ENCODE measurements around the gene IL37.

DNA sequence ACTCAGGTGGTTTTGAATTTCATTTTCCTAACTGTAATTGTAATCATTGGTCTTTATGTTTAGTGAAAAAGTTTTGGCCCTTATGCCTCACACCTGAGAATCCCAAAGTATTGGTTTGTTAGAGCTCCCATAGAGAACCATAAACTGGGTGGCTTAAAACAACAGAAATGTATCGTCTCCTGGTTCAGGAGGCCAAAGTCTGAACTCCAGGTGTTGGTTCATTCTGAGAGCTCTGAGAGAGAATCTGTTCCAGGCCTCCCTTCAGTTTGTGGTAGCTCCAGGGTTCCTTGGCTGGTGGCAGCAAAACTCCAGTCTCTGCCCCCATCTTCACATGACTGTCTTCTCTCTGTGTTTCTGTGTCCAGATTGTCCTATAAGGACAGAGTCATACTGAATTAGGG is 11.0 kb downstream of the IL37 start:
- no peak for TF ChIP-seq EZH2 (IDR thresholded peaks at IDR 0.05)
- TF ChIP-seq POLR2AphosphoS5 (IDR thresholded peaks at IDR 0.05; ENCODE audit: borderline replicate concordance, low read depth, low read length) = no peak
- no peak for TF ChIP-seq FOXP2 (optimal IDR thresholded peaks at IDR 0.05; ENCODE audit: control extremely low read depth, extremely low read length, insufficient read depth)
